K562 (cell line): Measurements from ENCODE around the gene CYS1. TPM values are rescaled to one million over a fixed set of nuclear protein-coding genes. Genes with fewer than 3 reads are reported as not detected.

ENCODE experiments used
- ATAC-seq: fragments of 200-7000 bp; cut with Tn5 transposase; 3 replicates; pipeline ENCODE4 v1.9.1; 2020; ENCODE audit warnings: moderate library complexity
- BruUV-seq: library from RNA; stranded (reverse); fragments of 400-500 nt; replicated peaks from 2 replicates; lab custom pipeline; 2021; lab: Mats Ljungman, UMichigan
- CTCF ChIA-PET: fragments of 300-600 bp; formaldehyde crosslinking; extraction: SDS; loops from one replicate; lab custom pipeline; 2021; ENCODE audit warnings: low intra/inter-chr PET ratio; lab: Yijun Ruan, JAX
- POLR2A ChIA-PET: fragments of 300-600, 350-650 bp; sonication (Branson Sonifier 250); formaldehyde crosslinking; extraction: SDS; loops from one replicate; lab custom pipeline; 2021; ENCODE audit warnings: antibody characterized with exemption, inconsistent platforms; lab: Yijun Ruan, JAX
- DNase-seq, 4 experiments: peaks; one replicate each; pipeline versions ENCODE4 v3.0.0 to v3.0.0-alpha.2; 2011 to 2018; ENCODE audit warnings: low spot score in 3 of 4, mixed read lengths in 3 of 4; ENCODE audit errors: extremely low read depth in 1 of 4
- FAIRE-seq: peaks from 2 replicates; lab custom pipeline; 2011; peaks lifted over from hg19 to GRCh38; lab: Jason Lieb, UNC
- H2AFZ ChIP-seq: 2 replicates; pipeline ENCODE4 v1.6.0; 2011; ENCODE audit warnings: low read depth, low read length, control low read depth, inconsistent platforms
- H3K27ac ChIP-seq: fragments of 200-600 bp; 3 replicates; pipeline ENCODE4 v1.8.0; 2011; ENCODE audit warnings: low read depth, mild to moderate bottlenecking, control low read depth, inconsistent platforms, low read length, moderate library complexity, mixed read lengths; ENCODE audit errors: extremely low read depth
- H3K27me3 ChIP-seq, 2 experiments: fragments of 300-600 bp in 1 of 2; 2 replicates in 1 of 2; 3 replicates in 1 of 2; pipeline versions ENCODE4 v1.6.0 to v1.8.0; 2011; ENCODE audit warnings: inconsistent platforms in 2 of 2, low read length in 2 of 2, mild to moderate bottlenecking in 1 of 2, mixed read lengths in 1 of 2, moderate library complexity in 1 of 2; ENCODE audit not compliant: control insufficient read depth in 2 of 2, insufficient read depth in 2 of 2
- H3K36me3 ChIP-seq: fragments of 300-600 bp; 3 replicates; pipeline ENCODE4 v1.8.0; 2011; ENCODE audit warnings: mild to moderate bottlenecking, low read length, inconsistent platforms; ENCODE audit not compliant: control insufficient read depth, insufficient read depth
- H3K4me1 ChIP-seq, 2 experiments: fragments of 200-600 bp in 1 of 2; replicated peaks in 1 of 2; 2 replicates in 1 of 2; 3 replicates in 1 of 2; pipeline versions ENCODE4 v1.5.1 to v1.8.0; 2011; ENCODE audit warnings: inconsistent platforms in 2 of 2, low read length in 2 of 2, mild to moderate bottlenecking in 1 of 2, mixed read lengths in 1 of 2, moderate library complexity in 1 of 2; ENCODE audit not compliant: control insufficient read depth in 2 of 2, insufficient read depth in 2 of 2
- H3K4me2 ChIP-seq: 2 replicates; pipeline ENCODE4 v1.6.1; 2011; ENCODE audit warnings: low read length, control low read depth, inconsistent platforms, mixed read lengths; ENCODE audit not compliant: insufficient read depth
- H3K4me3 ChIP-seq: fragments of 200-600 bp; sonication (generic), shearing (Covaris generic); 2 replicates; pipeline ENCODE4 v1.5.1; 2016; ENCODE audit warnings: control low read depth, inconsistent platforms
- H3K79me2 ChIP-seq: fragments of 200-600 bp; 3 replicates; pipeline ENCODE4 v1.8.0; 2011; ENCODE audit warnings: low read length, inconsistent platforms; ENCODE audit not compliant: control insufficient read depth, insufficient read depth
- H3K9ac ChIP-seq, 2 experiments: 2 replicates each; pipeline versions ENCODE4 v1.6.0 to v1.6.1; 2011; ENCODE audit warnings: low read depth in 2 of 2, low read length in 2 of 2, control low read depth in 1 of 2, inconsistent platforms in 1 of 2, mild to moderate bottlenecking in 1 of 2, mixed read lengths in 1 of 2; ENCODE audit not compliant: insufficient read depth in 1 of 2
- H3K9me1 ChIP-seq: one replicate; pipeline ENCODE4 v1.6.0; 2011; ENCODE audit warnings: inconsistent platforms, mild to moderate bottlenecking, low read length, moderate library complexity; ENCODE audit not compliant: control insufficient read depth, insufficient read depth
- H3K9me3 ChIP-seq: replicated peaks from 2 replicates; pipeline ENCODE4 v1.5.1; 2011; ENCODE audit warnings: low read depth, low read length, inconsistent platforms; ENCODE audit not compliant: control insufficient read depth, insufficient read depth
- H4K20me1 ChIP-seq: replicated peaks from 2 replicates; pipeline ENCODE4 v1.6.1; 2011; ENCODE audit warnings: low read length, inconsistent platforms, mixed read lengths; ENCODE audit not compliant: control insufficient read depth, insufficient read depth
- ADNP ChIP-seq: fragments of 200-800 bp; sonication (Bioruptor generic); IDR thresholded peaks from 2 replicates; pipeline ENCODE4 v1.6.1; 2016; ENCODE audit warnings: missing genetic modification characterization, missing compliant biosample characterization
- BMI1 ChIP-seq: fragments of 150-350 bp; IDR thresholded peaks from 2 replicates; pipeline ENCODE4 v1.6.1; 2014; ENCODE audit warnings: low read length
- CBX8 ChIP-seq: fragments of 200-600 bp; sonication (generic); IDR thresholded peaks from 2 replicates; pipeline ENCODE4 v1.6.1; 2012; ENCODE audit warnings: borderline replicate concordance, mixed run types, low read depth, mild to moderate bottlenecking, moderate library complexity, mixed read lengths, low read length, control low read depth, inconsistent platforms; ENCODE audit not compliant: poor library complexity, severe bottlenecking; ENCODE audit errors: extremely low read depth
- CC2D1A ChIP-seq: fragments of 450-650 bp; IDR thresholded peaks from 2 replicates; pipeline ENCODE4 v1.6.1; 2017; ENCODE audit warnings: mild to moderate bottlenecking
- FOXP1 ChIP-seq: sonication (generic); formaldehyde crosslinking; IDR thresholded peaks from 2 replicates; pipeline ENCODE4 v1.8.0; 2022; ENCODE audit warnings: mild to moderate bottlenecking, missing genetic modification reagents
- RCOR1 ChIP-seq, 2 experiments: IDR thresholded peaks; 2 replicates each; pipeline ENCODE4 v1.6.1; 2012; ENCODE audit warnings: low read depth in 2 of 2, low read length in 2 of 2, borderline replicate concordance in 1 of 2, improper control_type of control experiment in 1 of 2
- SRSF3 ChIP-seq: fragments of 200-400 bp; formaldehyde crosslinking; IDR thresholded peaks from 2 replicates; pipeline ENCODE4 v1.6.1; 2016; ENCODE audit warnings: mild to moderate bottlenecking, low read length, moderate library complexity; ENCODE audit not compliant: insufficient read depth
- ZNF239 ChIP-seq: fragments of 250-450 bp; sonication (Bioruptor Pico); IDR thresholded peaks from 2 replicates; pipeline ENCODE4 v1.4.0; 2020; ENCODE audit warnings: mild to moderate bottlenecking
- ZNF77 ChIP-seq: fragments of 250-450 bp; sonication (Bioruptor Pico); IDR thresholded peaks from 2 replicates; pipeline ENCODE4 v1.5.0; 2020
- WGBS: fragments of 100-300 bp; shearing (Covaris generic); methylation state at CpG from one replicate; pipeline ENCODE4 v1.1.6; 2016; ENCODE audit warnings: low coverage, mixed read lengths; ENCODE audit not compliant: insufficient coverage; ENCODE audit errors: missing lambda C conversion rate; 5-methylcytosine and 5-hydroxymethylcytosine counted together
- in situ Hi-C: fragments of 300-500 bp; cut with MboI; formaldehyde crosslinking; loops from 4 replicates; pipeline ENCODE4 v1.15.0; 2018; ENCODE audit warnings: inconsistent platforms, mixed read lengths
- intact Hi-C: fragments of 100-400 bp; cut with micrococcal nuclease; formaldehyde crosslinking; loops from 2 replicates; pipeline ENCODE4 v1.14.2; 2022
- polyA plus RNA-seq, 8 experiments: library from polyadenylated mRNA; depleted of rRNA in 4 of 8; stranded (reverse) in 5 of 8; unstranded in 3 of 8; fragments of >200 nt; fragmentation: Nextera tagmentation in 2 of 8; fragmentation: Illumina TruSeq in 1 of 8; extraction: Ambion mirVana in 2 of 8; extraction: Trizol in 1 of 8; gene quantifications; 2 replicates each; pipeline versions ENCODE4 v1.2.1 to v1.2.3, GENCODE V29; 2011 to 2014; ENCODE audit warnings: inconsistent platforms in 1 of 8, missing spikeins in 1 of 8
- total RNA-seq, 7 experiments: library from RNA; depleted of rRNA in 6 of 7; stranded (reverse); fragments of >200 nt in 6 of 7; fragmentation: Illumina TruSeq in 2 of 7; extraction: Trizol in 2 of 7; gene quantifications; 2 replicates each; pipeline versions ENCODE4 v1.2.1 to v1.2.3, GENCODE V29; 2011 to 2021; ENCODE audit warnings: low replicate concordance in 1 of 7
- TF ChIP-seq, protein P1 (sequence below): sonication (generic); formaldehyde crosslinking; IDR thresholded peaks from 2 replicates; pipeline ENCODE4 v1.8.0; 2022; ENCODE audit warnings: mild to moderate bottlenecking, missing genetic modification reagents, borderline replicate concordance
- TF ChIP-seq, protein P2 (sequence below): fragments of 450-650 bp; formaldehyde crosslinking; IDR thresholded peaks from 2 replicates; pipeline ENCODE4 v1.4.0; 2022; ENCODE audit warnings: missing genetic modification characterization

Gene CYS1
- total and polyA plus RNA-seq, 9 of the 15 experiments (the other 6 are each of a cell fraction or from before 2014, with no cell fraction given), result 0.11 to 0.13 TPM; not detected in 7

DNA sequence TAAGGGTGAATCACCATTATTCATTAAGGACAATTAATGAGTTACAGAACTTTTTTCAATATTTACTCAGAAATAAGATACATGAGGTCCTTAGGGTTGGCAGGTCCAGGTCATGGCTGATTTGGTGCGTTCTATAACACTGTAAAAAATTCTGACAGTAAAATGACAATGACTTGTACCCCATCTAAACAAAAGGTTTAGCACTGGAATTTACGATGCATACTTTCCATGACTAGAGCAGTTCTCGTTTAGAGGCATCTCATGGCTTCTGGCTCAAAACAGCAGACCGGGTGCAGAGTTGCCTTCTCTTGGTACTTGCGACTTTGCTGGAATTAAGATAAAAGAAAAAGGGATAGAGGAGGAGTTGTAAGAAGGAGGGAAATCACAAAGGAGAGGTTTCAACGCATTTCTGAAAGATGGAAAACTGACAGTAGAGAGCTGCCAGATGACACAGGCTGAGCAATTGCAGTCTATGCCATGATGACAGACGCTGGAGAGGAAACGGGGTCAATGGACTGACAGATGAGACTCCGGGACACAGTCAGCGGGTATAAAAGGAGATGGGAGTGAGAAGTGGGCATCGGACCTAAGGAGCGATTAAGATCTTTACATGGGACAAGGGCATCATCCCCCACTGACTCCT is 4.1 kb upstream of the CYS1 start:
- Histone ChIP-seq H3K4me2 (no peak overlapping the region), H3K4me1 (peaks cover 0 to 14% of the 10 kb centered on the region in 2 experiments; a peak in 2 of 5 replicates), H3K36me3 (no peaks in the 10 kb centered on the region), H3K9me3 (no peaks in the 10 kb centered on the region), H3K9ac (no peak overlapping the region), H3K27ac (no peak overlapping the region), H3K27me3 (peaks cover 30 to 43% of the 10 kb centered on the region in 2 experiments), H3K4me3 (no peak overlapping the region), H4K20me1 (no peaks in the 10 kb centered on the region), H3K9me1 (no peaks in the 10 kb centered on the region), H3K79me2 (no peaks in the 10 kb centered on the region), H2AFZ (no peak overlapping the region)
- WGBS, result 2% methylated on average over 10 of the region's 12 CpGs
- in situ Hi-C loops (no loop called here), intact Hi-C loops (no loop called here)
- ChIA-PET POLR2A (interaction anchor here (0.6 to 1.4 kb wide), 5 partner anchors 10 to 671 kb away, joined by 3 to 4 read pairs (median 3); no protein-coding TSS in a partner anchor), CTCF (no interaction called here)
- BruUV-seq, result no TSS peak
- no peak for ATAC-seq
- TF ChIP-seq FOXP1 (CRISPR knock-in tag), result no peak
- no peak for TF ChIP-seq ZNF239
- peak; percentile 17 for TF ChIP-seq CBX8
- TF ChIP-seq CC2D1A, result no peak
- no peak for DNase-seq
- FAIRE-seq, result no peak

DNA sequence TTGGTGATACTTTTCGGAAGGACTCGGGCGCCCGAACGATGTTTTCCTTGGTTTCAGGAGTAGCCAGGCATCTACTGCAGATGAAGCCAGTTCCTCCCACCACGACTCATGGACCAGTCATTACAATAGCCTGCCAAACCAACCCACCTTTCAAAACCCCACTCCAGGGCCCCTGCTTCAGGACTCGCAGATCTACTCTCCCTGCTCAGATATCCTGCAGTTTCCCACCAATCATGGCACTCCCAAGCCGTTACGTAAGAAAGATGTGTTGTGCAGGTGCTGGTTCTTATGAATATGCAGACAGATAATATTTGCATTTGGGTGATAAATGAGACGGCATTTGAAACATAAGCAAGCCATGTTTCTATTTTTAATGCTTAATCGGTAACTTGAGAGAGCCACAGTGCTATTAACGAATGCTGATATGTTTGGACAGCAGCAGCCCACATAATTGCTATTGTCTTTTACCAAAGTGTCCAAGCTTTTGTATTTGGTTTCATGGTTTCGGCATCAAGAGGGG is 3.5 kb upstream of the CYS1 start:
- no peaks in the 10 kb centered on the region for H3K9me3 ChIP-seq
- H3K27ac ChIP-seq, result no peak overlapping the region
- ATAC-seq (no peak), DNase-seq (peak in 1 of 4 experiments; percentile 17), FAIRE-seq (no peak)
- no peaks in the 10 kb centered on the region for H4K20me1 ChIP-seq
- peaks cover 0 to 19% of the 10 kb centered on the region in 2 experiments; a peak in 2 of 5 replicates for H3K4me1 ChIP-seq
- intact Hi-C loops, result no loop called here
- no peak overlapping the region for H3K9ac ChIP-seq
- POLR2A ChIA-PET, result interaction anchor here (0.7 to 1.4 kb wide), 3 partner anchors 8 to 672 kb away, joined by 3 to 4 read pairs (median 3); no protein-coding TSS in a partner anchor
- peaks cover 35 to 49% of the 10 kb centered on the region in 2 experiments for H3K27me3 ChIP-seq
- no peaks in the 10 kb centered on the region for H3K36me3 ChIP-seq
- BruUV-seq, result no TSS peak
- no peak overlapping the region for H3K4me3 ChIP-seq
- H2AFZ ChIP-seq, result no peak overlapping the region
- H3K79me2 ChIP-seq, result no peaks in the 10 kb centered on the region
- H3K4me2 ChIP-seq, result no peak overlapping the region
- CTCF ChIA-PET, result no interaction called here
- 30% methylated on average over 13 of the region's 13 CpGs for WGBS
- no peaks in the 10 kb centered on the region for H3K9me1 ChIP-seq
- in situ Hi-C loops, result no loop called here
- TF ChIP-seq CC2D1A (no peak), RCOR1 (IDR thresholded peaks at IDR 0.05; ENCODE audit: borderline replicate concordance in 1 of 2, low read depth in 2 of 2, low read length in 2 of 2) (no peak), BMI1 (0 out of 2 replicates have a peak, but pooled peaks have one; percentile 35), SRSF3 (no peak), ADNP (tag) (no peak), ZNF77 (CRISPR knock-in tag) (no peak)
- TF ChIP-seq, protein P1, sequence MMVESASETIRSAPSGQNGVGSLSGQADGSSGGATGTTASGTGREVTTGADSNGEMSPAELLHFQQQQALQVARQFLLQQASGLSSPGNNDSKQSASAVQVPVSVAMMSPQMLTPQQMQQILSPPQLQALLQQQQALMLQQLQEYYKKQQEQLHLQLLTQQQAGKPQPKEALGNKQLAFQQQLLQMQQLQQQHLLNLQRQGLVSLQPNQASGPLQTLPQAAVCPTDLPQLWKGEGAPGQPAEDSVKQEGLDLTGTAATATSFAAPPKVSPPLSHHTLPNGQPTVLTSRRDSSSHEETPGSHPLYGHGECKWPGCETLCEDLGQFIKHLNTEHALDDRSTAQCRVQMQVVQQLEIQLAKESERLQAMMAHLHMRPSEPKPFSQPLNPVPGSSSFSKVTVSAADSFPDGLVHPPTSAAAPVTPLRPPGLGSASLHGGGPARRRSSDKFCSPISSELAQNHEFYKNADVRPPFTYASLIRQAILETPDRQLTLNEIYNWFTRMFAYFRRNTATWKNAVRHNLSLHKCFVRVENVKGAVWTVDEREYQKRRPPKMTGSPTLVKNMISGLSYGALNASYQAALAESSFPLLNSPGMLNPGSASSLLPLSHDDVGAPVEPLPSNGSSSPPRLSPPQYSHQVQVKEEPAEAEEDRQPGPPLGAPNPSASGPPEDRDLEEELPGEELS (CRISPR knock-in tag), result no peak
- TF ChIP-seq, protein P2, sequence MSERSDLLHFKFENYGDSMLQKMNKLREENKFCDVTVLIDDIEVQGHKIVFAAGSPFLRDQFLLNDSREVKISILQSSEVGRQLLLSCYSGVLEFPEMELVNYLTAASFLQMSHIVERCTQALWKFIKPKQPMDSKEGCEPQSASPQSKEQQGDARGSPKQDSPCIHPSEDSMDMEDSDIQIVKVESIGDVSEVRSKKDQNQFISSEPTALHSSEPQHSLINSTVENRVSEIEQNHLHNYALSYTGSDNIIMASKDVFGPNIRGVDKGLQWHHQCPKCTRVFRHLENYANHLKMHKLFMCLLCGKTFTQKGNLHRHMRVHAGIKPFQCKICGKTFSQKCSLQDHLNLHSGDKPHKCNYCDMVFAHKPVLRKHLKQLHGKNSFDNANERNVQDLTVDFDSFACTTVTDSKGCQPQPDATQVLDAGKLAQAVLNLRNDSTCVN (CRISPR knock-in tag), result no peak
